NCI-H146 (cell line): ENCODE measurements around the gene PGLYRP4.
"Not testable (repeated sequence)": the region's sequence is repeated elsewhere in the genome, so short reads cannot be mapped to it uniquely, and the experiment has no call there.

Experiments used
- DNase-seq: peaks from one replicate; lab custom pipeline; 2025; lab: John Stamatoyannopoulos, UW

Gene PGLYRP4

GRCh38 chr1:153337980-153338853 lies 10.4 kb downstream of the PGLYRP4 start:
- no peak for DNase-seq

GRCh38 chr1:153336650-153337049 lies 12.0 kb downstream of the PGLYRP4 start:
- no peak for DNase-seq

- no peak for DNase-seq
Measured at GRCh38 chr1:153333902-153334301, 14.7 kb downstream of the PGLYRP4 start.

GRCh38 chr1:153324912-153325311 lies 23.7 kb downstream of the PGLYRP4 start:
- no peak for DNase-seq

GRCh38 chr1:153322568-153322967 lies 26.1 kb downstream of the PGLYRP4 start:
- no peak for DNase-seq

- not testable (repeated sequence) for DNase-seq
Measured at GRCh38 chr1:153318145-153318544, 30.5 kb downstream of the PGLYRP4 start.

- DNase-seq, result not testable (repeated sequence)
Measured at GRCh38 chr1:153316013-153316412, 32.6 kb downstream of the PGLYRP4 start.

GRCh38 chr1:153314388-153314787 lies 34.3 kb downstream of the PGLYRP4 start:
- not testable (repeated sequence) for DNase-seq

GRCh38 chr1:153313288-153313687 lies 35.4 kb downstream of the PGLYRP4 start:
- DNase-seq, result no peak

- DNase-seq, result no peak
Measured at GRCh38 chr1:153312570-153313186, 36.0 kb downstream of the PGLYRP4 start, which contains the start of gene PGLYRP3. PGLYRP3 (minus strand) TSS chr1:153312952; CDS start chr1:153310665, 2,287 bp downstream.

GRCh38 chr1:153310526-153310925 lies 38.1 kb downstream of the PGLYRP4 start:
- no peak for DNase-seq

GRCh38 chr1:153309441-153309840 lies 39.2 kb downstream of the PGLYRP4 start:
- no peak for DNase-seq

- DNase-seq, result no peak
Measured at GRCh38 chr1:153308540-153308939, 40.1 kb downstream of the PGLYRP4 start.

- DNase-seq, result no peak
Measured at GRCh38 chr1:153307221-153307600, 41.4 kb downstream of the PGLYRP4 start.

- DNase-seq, result no peak
Measured at GRCh38 chr1:153306303-153307220, 42.1 kb downstream of the PGLYRP4 start.

- no peak for DNase-seq
Measured at GRCh38 chr1:153305682-153306081, 43.0 kb downstream of the PGLYRP4 start.

- DNase-seq, result no peak
Measured at GRCh38 chr1:153302308-153302707, 46.3 kb downstream of the PGLYRP4 start.

GRCh38 chr1:153293851-153294250 lies 54.8 kb downstream of the PGLYRP4 start:
- DNase-seq, result no peak

- DNase-seq, result no peak
Measured at GRCh38 chr1:153293480-153293775, 55.2 kb downstream of the PGLYRP4 start.

- peak; percentile 36 for DNase-seq
Measured at GRCh38 chr1:153292740-153293479, 55.7 kb downstream of the PGLYRP4 start.

GRCh38 chr1:153292185-153292584 lies 56.5 kb downstream of the PGLYRP4 start:
- no peak for DNase-seq

- DNase-seq, result no peak
Measured at GRCh38 chr1:153291514-153291913, 57.1 kb downstream of the PGLYRP4 start.
